ENCODE results near the gene TLX3.

- TF ChIP-seq CTCF (IDR thresholded peaks at IDR 0.05 in 8 of 11, conservative IDR thresholded peaks at IDR 0.05 in 3 of 11): no peak
- no peak for TF ChIP-seq POLR2A (IDR thresholded peaks at IDR 0.05)
Measured at GRCh38 chr5:171311322-171312077, 2.5 kb downstream of the TLX3 start.
